AG10803 (cell line): ENCODE data around the gene CFAP221.
A peak's percentile ranks its signal among the peaks of the same experiment; 100 is the strongest.

ENCODE experiments used
- DNase-seq: peaks from one replicate; pipeline ENCODE4 v3.0.0; 2010; ENCODE audit warnings: low read depth
- H3K4me3 ChIP-seq: 2 replicates; pipeline ENCODE4 v1.5.1; 2011; ENCODE audit warnings: mild to moderate bottlenecking, low read length, control low read depth
- TF ChIP-seq, protein P1 (sequence below): conservative IDR thresholded peaks from 2 replicates; pipeline ENCODE4 v1.5.1; 2011; ENCODE audit warnings: mild to moderate bottlenecking, low read length, control low read depth, inconsistent platforms

The CFAP221 gene

DNA sequence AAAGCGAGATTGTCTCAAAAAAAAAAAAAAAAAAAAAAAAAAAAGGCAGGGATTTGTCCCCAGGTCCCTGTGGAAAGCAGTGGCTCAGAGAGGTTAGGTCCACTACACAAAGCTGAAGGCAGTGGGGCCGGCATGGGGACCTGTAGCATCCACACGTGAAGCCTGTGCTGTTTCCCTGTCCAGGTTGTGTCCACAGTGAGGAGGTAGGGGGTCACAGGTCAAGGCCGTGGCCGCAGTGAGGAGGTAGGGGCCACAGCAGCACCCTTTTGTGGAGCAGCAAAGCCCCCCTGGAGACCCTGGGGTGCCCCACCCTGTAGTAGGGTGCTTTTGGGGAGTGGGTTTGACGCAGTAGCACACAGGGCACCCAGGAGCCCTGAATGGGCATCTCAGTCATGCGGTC, 148.7 kb downstream of the CFAP221 start:
- H3K4me3 ChIP-seq, result no peak overlapping the region
- no peak for DNase-seq
- TF ChIP-seq, protein P1, sequence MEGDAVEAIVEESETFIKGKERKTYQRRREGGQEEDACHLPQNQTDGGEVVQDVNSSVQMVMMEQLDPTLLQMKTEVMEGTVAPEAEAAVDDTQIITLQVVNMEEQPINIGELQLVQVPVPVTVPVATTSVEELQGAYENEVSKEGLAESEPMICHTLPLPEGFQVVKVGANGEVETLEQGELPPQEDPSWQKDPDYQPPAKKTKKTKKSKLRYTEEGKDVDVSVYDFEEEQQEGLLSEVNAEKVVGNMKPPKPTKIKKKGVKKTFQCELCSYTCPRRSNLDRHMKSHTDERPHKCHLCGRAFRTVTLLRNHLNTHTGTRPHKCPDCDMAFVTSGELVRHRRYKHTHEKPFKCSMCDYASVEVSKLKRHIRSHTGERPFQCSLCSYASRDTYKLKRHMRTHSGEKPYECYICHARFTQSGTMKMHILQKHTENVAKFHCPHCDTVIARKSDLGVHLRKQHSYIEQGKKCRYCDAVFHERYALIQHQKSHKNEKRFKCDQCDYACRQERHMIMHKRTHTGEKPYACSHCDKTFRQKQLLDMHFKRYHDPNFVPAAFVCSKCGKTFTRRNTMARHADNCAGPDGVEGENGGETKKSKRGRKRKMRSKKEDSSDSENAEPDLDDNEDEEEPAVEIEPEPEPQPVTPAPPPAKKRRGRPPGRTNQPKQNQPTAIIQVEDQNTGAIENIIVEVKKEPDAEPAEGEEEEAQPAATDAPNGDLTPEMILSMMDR, result no peak

DNA sequence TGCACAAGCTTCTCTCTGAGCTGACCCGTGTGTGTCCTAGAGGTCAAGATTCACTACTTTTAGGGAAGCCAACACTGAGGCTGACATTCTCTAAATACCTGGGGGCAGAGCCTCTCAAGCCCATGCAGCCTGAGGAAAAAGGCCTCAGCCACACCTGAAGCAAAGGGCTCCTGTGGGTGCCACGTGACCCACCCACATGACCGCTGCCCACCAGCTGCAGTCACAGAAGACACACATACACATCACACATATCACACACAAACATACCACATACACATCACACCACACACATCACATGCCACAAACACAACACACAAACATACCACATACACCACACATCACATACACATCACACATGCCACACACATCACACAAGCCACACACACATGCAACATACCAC, 149.3 kb downstream of the CFAP221 start:
- DNase-seq, result no peak
- TF ChIP-seq, protein P1, result no peak

DNA sequence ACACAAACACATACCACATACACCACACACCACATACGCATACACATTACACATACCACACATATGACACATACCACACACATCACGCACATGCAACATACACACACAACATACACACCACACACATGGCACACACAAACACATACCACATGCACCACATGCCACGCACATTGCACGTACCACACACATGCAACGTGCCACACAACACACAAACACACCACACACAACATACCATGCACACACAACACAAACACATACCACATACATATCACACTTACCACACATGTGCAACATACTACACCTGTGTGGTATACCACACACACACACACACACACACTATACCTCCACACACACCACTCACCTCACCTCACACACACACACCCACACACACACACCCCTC, 149.7 kb downstream of the CFAP221 start:
- DNase-seq, result no peak
- H3K4me3 ChIP-seq, result no peak overlapping the region
- TF ChIP-seq, protein P1, result no peak

More for the DNA sequence above, 149.3 kb downstream of the CFAP221 start:
- no peak overlapping the region for H3K4me3 ChIP-seq

DNA sequence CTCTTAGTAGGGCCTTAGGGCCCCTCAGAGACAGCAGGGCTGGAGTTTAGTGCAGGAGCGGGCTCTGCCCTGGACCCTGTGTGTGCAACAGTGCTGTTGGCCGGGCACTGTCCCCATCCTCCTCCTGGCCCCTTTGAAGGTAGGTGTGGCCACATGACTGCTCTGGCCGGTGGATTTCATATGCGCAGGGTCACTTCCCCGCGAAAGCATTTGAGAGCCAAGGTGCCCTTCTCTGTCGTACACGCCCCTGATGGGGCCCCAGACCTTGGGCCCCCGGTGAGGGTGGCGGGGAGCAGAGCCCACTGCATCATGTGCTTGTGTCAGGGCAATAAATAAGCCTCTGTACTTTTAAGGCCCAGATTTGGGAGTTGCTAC, 150.2 kb downstream of the CFAP221 start:
- TF ChIP-seq, protein P1, result no peak
- no peak overlapping the region for H3K4me3 ChIP-seq
- DNase-seq, result no peak

DNA sequence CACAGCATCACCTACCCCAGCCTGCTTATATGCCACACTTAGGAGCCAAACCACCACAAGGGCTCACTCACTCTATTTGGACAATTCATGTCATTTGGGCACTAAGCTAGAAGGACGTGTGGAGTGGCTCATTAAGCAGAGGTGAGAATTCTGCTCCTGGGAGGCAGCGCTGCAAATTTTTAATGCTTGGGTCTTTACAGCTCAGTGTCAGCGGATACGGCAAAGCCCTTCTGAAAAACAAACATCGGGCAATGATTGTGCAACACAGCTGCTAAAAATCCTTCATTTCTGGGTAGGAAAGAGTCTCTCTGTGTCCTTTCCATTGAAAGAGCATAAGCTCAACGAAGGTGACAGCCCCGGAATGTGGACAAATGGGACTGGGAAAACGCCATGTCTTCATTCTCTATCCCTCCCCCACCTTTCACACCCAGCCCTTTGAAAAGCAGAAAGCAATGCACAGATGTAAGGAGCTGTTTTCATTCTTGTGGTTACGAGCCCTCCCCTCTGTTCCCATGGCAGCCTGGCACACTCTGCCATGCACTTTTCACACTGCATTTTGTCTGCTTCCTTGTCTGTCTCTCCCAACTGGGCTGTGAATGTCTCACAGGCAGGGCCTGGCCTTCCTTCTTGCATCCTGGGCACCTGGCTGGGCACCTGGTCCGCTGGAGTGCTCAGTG, 150.7 kb downstream of the CFAP221 start:
- H3K4me3 ChIP-seq, result peak overlapping the region; percentile 33
- TF ChIP-seq, protein P1, result 0 out of 2 replicates have a peak, but pooled peaks have one; percentile 5
- DNase-seq, result peak; percentile 83

DNA sequence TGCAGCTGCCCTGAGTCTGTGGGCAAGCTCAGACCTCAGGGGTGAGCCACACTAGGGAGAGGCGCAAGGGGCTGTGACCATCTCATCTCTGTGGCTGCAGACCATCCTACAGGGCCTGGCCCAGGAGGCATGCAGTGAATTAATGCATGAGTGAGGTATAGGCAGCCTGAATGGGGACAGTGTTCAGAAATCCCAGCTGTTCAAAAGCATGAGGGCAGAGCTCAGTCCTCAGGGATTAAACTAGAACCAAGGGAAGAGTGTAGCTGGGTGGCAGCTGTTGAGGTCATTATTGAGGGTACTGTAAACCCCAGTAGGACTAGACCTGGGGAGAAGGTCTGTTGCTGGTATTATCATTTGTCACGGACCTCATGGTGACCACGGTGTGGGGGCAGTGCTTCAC, 151.8 kb downstream of the CFAP221 start:
- TF ChIP-seq, protein P1, result no peak
- H3K4me3 ChIP-seq, result no peak overlapping the region
- no peak for DNase-seq

DNA sequence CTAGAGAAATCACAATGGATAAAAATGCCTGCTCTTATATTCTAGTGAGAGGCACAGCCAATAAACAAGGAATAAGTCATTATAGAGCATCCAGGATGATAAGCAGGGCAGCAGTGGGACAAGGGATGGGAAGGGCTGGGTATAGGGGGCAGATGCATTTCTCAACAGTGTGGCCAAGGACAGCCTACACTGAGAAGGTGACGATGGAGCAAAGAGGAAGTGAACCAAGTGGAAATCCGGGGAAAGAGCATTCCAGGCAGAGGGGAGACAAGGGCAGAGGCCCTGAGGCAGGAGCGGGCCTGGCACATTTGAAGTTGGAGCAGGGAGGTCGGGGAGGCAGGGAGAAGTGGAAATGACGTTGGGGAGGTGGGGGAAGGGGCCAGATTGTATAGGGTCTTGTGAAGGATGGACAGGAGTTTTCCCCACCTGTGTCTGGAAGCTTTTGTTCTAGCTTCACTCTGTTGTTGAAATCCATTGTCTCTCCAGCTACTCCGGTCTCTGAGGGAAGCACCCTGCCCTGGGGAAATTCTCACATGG, 152.3 kb downstream of the CFAP221 start:
- TF ChIP-seq, protein P1, result no peak
- DNase-seq, result no peak
- H3K4me3 ChIP-seq, result no peak overlapping the region
